Thyroid gland (tissue), 4 donors: Measurements from ENCODE around the gene ZNF576.

Experiments used
- POLR2A ChIP-seq, 2 donors: fragments of 450-650 bp; IDR thresholded peaks; one replicate each; pipeline ENCODE4 v1.6.1; 2017; ENCODE audit warnings: antibody characterized with exemption in 2 of 2, mild to moderate bottlenecking in 2 of 2, moderate library complexity in 1 of 2
- TF ChIP-seq, protein P1 (sequence below), 6 experiments: fragments of 200-600 bp in 3 of 6; fragments of 450-650 bp in 3 of 6; sonication (generic) in 3 of 6; IDR thresholded peaks; one replicate each; pipeline ENCODE4 v1.5.1; 2016 to 2019; ENCODE audit warnings: antibody characterized with exemption in 6 of 6, mild to moderate bottlenecking in 2 of 6, inconsistent platforms in 1 of 6, moderate library complexity in 1 of 6

GRCh38 chr19:43642531-43642930, 46.1 kb downstream of the ZNF576 start:
- TF ChIP-seq, protein P1, sequence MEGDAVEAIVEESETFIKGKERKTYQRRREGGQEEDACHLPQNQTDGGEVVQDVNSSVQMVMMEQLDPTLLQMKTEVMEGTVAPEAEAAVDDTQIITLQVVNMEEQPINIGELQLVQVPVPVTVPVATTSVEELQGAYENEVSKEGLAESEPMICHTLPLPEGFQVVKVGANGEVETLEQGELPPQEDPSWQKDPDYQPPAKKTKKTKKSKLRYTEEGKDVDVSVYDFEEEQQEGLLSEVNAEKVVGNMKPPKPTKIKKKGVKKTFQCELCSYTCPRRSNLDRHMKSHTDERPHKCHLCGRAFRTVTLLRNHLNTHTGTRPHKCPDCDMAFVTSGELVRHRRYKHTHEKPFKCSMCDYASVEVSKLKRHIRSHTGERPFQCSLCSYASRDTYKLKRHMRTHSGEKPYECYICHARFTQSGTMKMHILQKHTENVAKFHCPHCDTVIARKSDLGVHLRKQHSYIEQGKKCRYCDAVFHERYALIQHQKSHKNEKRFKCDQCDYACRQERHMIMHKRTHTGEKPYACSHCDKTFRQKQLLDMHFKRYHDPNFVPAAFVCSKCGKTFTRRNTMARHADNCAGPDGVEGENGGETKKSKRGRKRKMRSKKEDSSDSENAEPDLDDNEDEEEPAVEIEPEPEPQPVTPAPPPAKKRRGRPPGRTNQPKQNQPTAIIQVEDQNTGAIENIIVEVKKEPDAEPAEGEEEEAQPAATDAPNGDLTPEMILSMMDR (IDR thresholded peaks at IDR 0.05): no peak
- no peak for TF ChIP-seq POLR2A (IDR thresholded peaks at IDR 0.05)
